ENCODE measurements around the gene LBHD2. TPM values are rescaled to one million over a fixed set of nuclear protein-coding genes. Genes with fewer than 3 reads are reported as not detected.

LBHD2 gene
- total and polyA plus RNA-seq, 2 of the 8 experiments (the other 6 are each of a cell fraction or from before 2014, with no cell fraction given) = not detected

GRCh38 chr14:103074729-103075367 lies 9.2 kb upstream of the LBHD2 start:
- ChIA-PET POLR2A (ENCODE audit: partially characterized antibody) (interaction anchor here (1.2 kb wide), 1 partner anchor 18 kb away, joined by 4 read pairs; the partner anchor contains the start of gene CDC42BPB), CTCF (ENCODE audit: partially characterized antibody) (interaction anchor here (0.8 to 7.0 kb wide), 26 partner anchors 9 to 917 kb away, joined by 3 to 74 read pairs (median 4); partner anchors contain the start of genes CDC42BPB and LBHD2)
- peaks cover 0 to 9% (median 3%) of the 10 kb centered on the region in 4 experiments; a peak in 1 of 7 replicates for H3K27me3 ChIP-seq (replicated peaks in 1 of 4; ENCODE audit: control insufficient read depth in 3 of 4, extremely low read depth in 1 of 4, insufficient read depth in 3 of 4, low read length in 3 of 4)
- peaks cover 0 to 6% (median 0%) of the 10 kb centered on the region in 4 experiments; a peak in 2 of 7 replicates for H3K4me1 ChIP-seq (replicated peaks in 1 of 4; ENCODE audit: control insufficient read depth in 3 of 4, insufficient read depth in 4 of 4, low read length in 3 of 4)
- H3K4ac ChIP-seq (replicated peaks; ENCODE audit: insufficient read length, low read depth, low read length) = no peak overlapping the region
- peaks cover 6% of the 10 kb centered on the region; the same call in 1 of the 2 replicates for H3K23me2 ChIP-seq (ENCODE audit: low read depth, low read length)
- no peak overlapping the region for H3K56ac ChIP-seq (replicated peaks; ENCODE audit: insufficient read length, low read depth, low read length)
- no peaks in the 10 kb centered on the region for H3K79me1 ChIP-seq (ENCODE audit: low read depth, low read length)
- DNase-seq (ENCODE audit: low read depth in 1 of 2, low spot score in 2 of 2) (no peak), FAIRE-seq (no peak)
- no peak overlapping the region for H3K14ac ChIP-seq (ENCODE audit: insufficient read length)
- H2BK12ac ChIP-seq (ENCODE audit: low read depth, low read length) = peak overlapping the region; percentile 88; the same call in 1 of the 2 replicates
- H4K5ac ChIP-seq (ENCODE audit: insufficient read length, low read depth, low read length) = no peak overlapping the region
- no peaks in the 10 kb centered on the region for H4K20me1 ChIP-seq (replicated peaks in 1 of 2; ENCODE audit: control insufficient read depth in 1 of 2, insufficient read depth in 2 of 2, low read length in 2 of 2)
- H2BK15ac ChIP-seq (ENCODE audit: low read length) = no peak overlapping the region
- no peak overlapping the region for H2BK20ac ChIP-seq (ENCODE audit: low read length)
- H3K4me3 ChIP-seq (ENCODE audit: extremely low read depth in 1 of 4, insufficient read depth in 2 of 4, low read depth in 3 of 4, low read length in 4 of 4) = peak overlapping the region; percentile 38 to 79 (median 58)
- H2AFZ ChIP-seq (ENCODE audit: low read length) = peak overlapping the region; percentile 55; the same call in 1 of the 2 replicates
- H3K18ac ChIP-seq (ENCODE audit: extremely low read depth, low read length) = no peak overlapping the region
- H3K79me2 ChIP-seq (ENCODE audit: control insufficient read depth in 1 of 2, insufficient read depth in 2 of 2, low read length in 2 of 2) = no peaks in the 10 kb centered on the region
- no peak overlapping the region for H3K9ac ChIP-seq (replicated peaks in 1 of 4; ENCODE audit: extremely low read depth in 1 of 4, low read depth in 3 of 4, low read length in 3 of 4)
- H2BK120ac ChIP-seq (replicated peaks; ENCODE audit: low read depth, low read length) = no peak overlapping the region
- H3K4me2 ChIP-seq (ENCODE audit: insufficient read depth in 1 of 2, low read depth in 2 of 2, low read length in 2 of 2) = peak overlapping the region; percentile 45 to 82; a peak in 3 of 4 replicates
- H4K8ac ChIP-seq (ENCODE audit: extremely low read depth, insufficient read depth, low read length) = peak overlapping the region; percentile 85
- H2AK5ac ChIP-seq (ENCODE audit: low read depth, low read length) = no peak overlapping the region
- WGBS, 2 experiments (ENCODE audit: extremely low coverage in 1 of 2, insufficient coverage in 1 of 2, insufficient read length in 1 of 2, insufficient replicate concordance in 2 of 2, low coverage in 1 of 2, low lambda C conversion rate in 2 of 2, missing lambda C conversion rate in 1 of 2) = 45% methylated on average over 9 of the region's 21 CpGs; no CpG with 5 or more reads in 1 of the 2 experiments
- H3K36me3 ChIP-seq (ENCODE audit: control insufficient read depth in 2 of 4, insufficient read depth in 4 of 4, low read length in 3 of 4) = no peaks in the 10 kb centered on the region
- no peak overlapping the region; the same call in 1 of the 2 replicates for H2BK5ac ChIP-seq (ENCODE audit: low read depth, low read length)
- no peak overlapping the region for H3K23ac ChIP-seq (ENCODE audit: insufficient read length)
- H3K9me3 ChIP-seq (ENCODE audit: insufficient read depth in 2 of 2, low read depth in 1 of 2, low read length in 1 of 2) = no peaks in the 10 kb centered on the region
- TF ChIP-seq CTBP2 (IDR thresholded peaks at IDR 0.05; ENCODE audit: borderline replicate concordance, insufficient read depth, insufficient read length, low read length) (no peak), BCL11A (IDR thresholded peaks at IDR 0.05; ENCODE audit: low read depth in 2 of 2, low read length in 2 of 2) (no peak), SIRT6 (IDR thresholded peaks at IDR 0.05; ENCODE audit: low read length) (no peak), ATF3 (IDR thresholded peaks at IDR 0.05; ENCODE audit: insufficient read depth, low read depth, low read length) (no peak)
- no peak overlapping the region for H3K27ac ChIP-seq (ENCODE audit: low read depth, low read length)
- no peak overlapping the region for H4K91ac ChIP-seq (replicated peaks; ENCODE audit: insufficient read length, low read length)
